MCF 10A (cell line): ENCODE measurements around the gene TSSK6. TPM values are rescaled to one million over a fixed set of nuclear protein-coding genes. Genes with fewer than 3 reads are reported as not detected.

Experiments
- BruUV-seq: library from RNA; stranded (reverse); fragments of 400-500 nt; replicated peaks from 2 replicates; lab custom pipeline; 2021; lab: Mats Ljungman, UMichigan
- CTCF ChIA-PET: fragments of 300-600 bp; sonication (Branson Sonifier 250); formaldehyde crosslinking; extraction: SDS; loops from one replicate; lab custom pipeline; 2021; ENCODE audit warnings: antibody characterized with exemption, inconsistent platforms; lab: Yijun Ruan, JAX
- POLR2A ChIA-PET: fragments of 300-600, 350-650 bp; sonication (Branson Sonifier 250); formaldehyde crosslinking; extraction: SDS; loops from one replicate; lab custom pipeline; 2020; ENCODE audit warnings: antibody characterized with exemption, inconsistent platforms; lab: Yijun Ruan, JAX
- DNase-seq: peaks from one replicate; pipeline ENCODE4 v3.0.0-alpha.2; 2018; ENCODE audit not compliant: unreplicated experiment
- H3K27ac Mint-ChIP-seq: one replicate; pipeline ENCODE4 v1.8.0; 2022; ENCODE audit warnings: mild to moderate bottlenecking, low read depth, mixed read lengths; ENCODE audit not compliant: unreplicated experiment
- H3K27me3 Mint-ChIP-seq: one replicate; pipeline ENCODE4 v1.8.0; 2022; ENCODE audit warnings: mixed read lengths; ENCODE audit not compliant: insufficient read depth, unreplicated experiment
- H3K36me3 Mint-ChIP-seq: one replicate; pipeline ENCODE4 v1.8.0; 2022; ENCODE audit warnings: mild to moderate bottlenecking, moderate library complexity, mixed read lengths; ENCODE audit not compliant: insufficient read depth, unreplicated experiment
- H3K4me1 Mint-ChIP-seq: one replicate; pipeline ENCODE4 v1.8.0; 2022; ENCODE audit warnings: mixed read lengths; ENCODE audit not compliant: insufficient read depth, unreplicated experiment
- H3K4me3 Mint-ChIP-seq: one replicate; pipeline ENCODE4 v1.8.0; 2022; ENCODE audit warnings: mild to moderate bottlenecking, moderate library complexity, mixed read lengths; ENCODE audit not compliant: unreplicated experiment
- H3K9me3 Mint-ChIP-seq: one replicate; pipeline ENCODE4 v1.8.0; 2022; ENCODE audit warnings: mixed read lengths; ENCODE audit not compliant: unreplicated experiment
- CTCF ChIP-seq: fragments of 200-600 bp; IDR thresholded peaks from one replicate; pipeline ENCODE4 v1.8.0; 2022; ENCODE audit warnings: antibody characterized with exemption, mild to moderate bottlenecking; ENCODE audit not compliant: unreplicated experiment
- intact Hi-C: fragments of 100-400 bp; cut with micrococcal nuclease; formaldehyde crosslinking; loops from 2 replicates; pipeline ENCODE4 v1.14.1; 2022
- total RNA-seq: library from RNA; stranded (reverse); gene quantifications from 2 replicates; pipeline ENCODE4 v1.2.3, GENCODE V29; 2022

The TSSK6 gene
- total RNA-seq, 1 experiment from 2014 or later = 4.8 TPM

DNA sequence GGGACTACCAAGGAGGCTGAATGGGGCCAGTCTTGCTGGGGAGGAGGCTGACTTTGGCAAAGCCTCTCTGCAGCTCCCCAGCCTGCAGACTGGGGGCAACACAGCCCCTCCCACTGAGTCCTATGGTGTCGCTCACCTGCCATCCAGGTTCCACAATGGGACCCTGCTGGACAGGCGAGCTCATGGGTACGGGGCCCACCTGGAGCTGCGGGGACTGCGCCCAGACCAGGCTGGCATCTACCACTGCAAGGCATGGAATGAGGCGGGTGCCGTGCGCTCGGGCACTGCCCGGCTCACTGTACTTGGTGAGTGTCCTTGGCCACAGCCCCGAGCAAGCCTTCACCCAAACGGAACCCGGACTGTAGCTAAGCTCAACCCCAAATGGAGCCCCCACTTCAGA, 27.8 kb upstream of the TSSK6 start:
- Mint-ChIP-seq H3K4me3 (no peak overlapping the region), H3K36me3 (no peaks in the 10 kb centered on the region), H3K4me1 (no peaks in the 10 kb centered on the region), H3K9me3 (no peaks in the 10 kb centered on the region), H3K27ac (no peak overlapping the region), H3K27me3 (no peaks in the 10 kb centered on the region)
- ChIA-PET POLR2A (no interaction called here), CTCF (interaction anchor here (0.5 to 2.2 kb wide), 3 partner anchors 11 to 74 kb away, joined by 3 to 11 read pairs (median 4); no protein-coding TSS in a partner anchor)
- DNase-seq = no peak
- TF ChIP-seq CTCF = no peak
- BruUV-seq = no TSS peak
- intact Hi-C loops = no loop called here

DNA sequence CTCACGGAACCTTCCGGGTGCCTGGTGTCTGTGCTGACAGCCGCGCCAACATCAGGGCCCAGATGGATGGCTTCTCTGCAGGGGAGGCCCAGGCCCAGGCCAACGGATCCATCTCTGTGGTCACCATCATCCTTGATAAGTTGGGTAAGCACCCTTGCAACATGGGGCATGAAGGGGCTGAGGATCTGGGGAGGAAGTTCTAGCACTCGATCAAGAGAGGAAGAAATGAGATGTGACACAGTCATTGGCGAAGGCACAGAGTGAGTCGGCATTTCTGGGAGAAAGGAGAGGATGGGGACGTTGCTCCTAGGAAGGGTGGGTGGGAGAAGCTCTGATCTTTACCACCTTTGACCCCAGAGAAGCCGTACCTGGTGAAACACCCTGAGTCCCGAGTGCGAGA, 27.2 kb upstream of the TSSK6 start:
- TF ChIP-seq CTCF = no peak
- Mint-ChIP-seq H3K27ac (no peak overlapping the region), H3K27me3 (no peaks in the 10 kb centered on the region), H3K4me1 (no peaks in the 10 kb centered on the region), H3K4me3 (no peak overlapping the region), H3K36me3 (no peaks in the 10 kb centered on the region), H3K9me3 (no peaks in the 10 kb centered on the region)
- intact Hi-C loops = no loop called here
- BruUV-seq = no TSS peak
- CTCF ChIA-PET = interaction anchor here (0.8 kb wide), 1 partner anchor 47 kb away, joined by 4 read pairs; no protein-coding TSS in a partner anchor
- no peak for DNase-seq
- POLR2A ChIA-PET = no interaction called here

DNA sequence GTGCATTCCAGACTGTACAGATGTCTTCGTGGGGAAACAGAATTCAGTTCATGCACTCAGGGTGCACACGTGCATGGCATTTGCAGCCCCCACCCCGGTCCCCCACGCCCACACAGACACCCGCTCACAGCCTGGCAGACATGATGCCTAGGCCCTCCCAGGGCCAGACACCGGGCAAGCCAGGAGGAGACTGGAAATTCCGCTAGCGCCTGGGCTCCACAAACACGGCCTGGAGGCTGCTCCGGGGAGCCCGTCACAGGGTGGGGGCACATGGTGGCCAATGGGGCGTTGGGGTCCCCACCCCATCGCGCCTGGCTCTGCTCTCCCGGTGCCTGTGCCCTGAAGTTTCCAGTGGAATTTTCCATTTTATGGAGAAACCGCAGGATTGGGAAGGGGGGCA, 26.3 kb upstream of the TSSK6 start:
- H3K27ac Mint-ChIP-seq = no peak overlapping the region
- peaks cover 6% of the 10 kb centered on the region for H3K36me3 Mint-ChIP-seq
- ChIA-PET CTCF (no interaction called here), POLR2A (interaction anchor here (0.7 kb wide), 1 partner anchor 234 kb away, joined by 3 read pairs; no protein-coding TSS in a partner anchor)
- H3K9me3 Mint-ChIP-seq = no peaks in the 10 kb centered on the region
- no peaks in the 10 kb centered on the region for H3K4me1 Mint-ChIP-seq
- no peak for DNase-seq
- BruUV-seq = no TSS peak
- intact Hi-C loops = no loop called here
- H3K4me3 Mint-ChIP-seq = no peak overlapping the region
- TF ChIP-seq CTCF = no peak
- no peaks in the 10 kb centered on the region for H3K27me3 Mint-ChIP-seq

- ChIA-PET POLR2A (interaction anchor here (0.7 kb wide), 2 partner anchors 49 to 235 kb away, joined by 3 read pairs; no protein-coding TSS in a partner anchor), CTCF (no interaction called here)
- intact Hi-C loops = no loop called here
- no peaks in the 10 kb centered on the region for H3K9me3 Mint-ChIP-seq
- no peaks in the 10 kb centered on the region for H3K27me3 Mint-ChIP-seq
- H3K4me1 Mint-ChIP-seq = no peaks in the 10 kb centered on the region
- H3K36me3 Mint-ChIP-seq = peaks cover 7% of the 10 kb centered on the region
- peak; percentile 46 for DNase-seq
- BruUV-seq = no TSS peak
- no peak overlapping the region for H3K27ac Mint-ChIP-seq
- no peak overlapping the region for H3K4me3 Mint-ChIP-seq
- TF ChIP-seq CTCF = no peak
These were observed 25.6 kb upstream of the TSSK6 start for GRCh38 chr19:19540715-19541515.
